Left ventricle myocardium inferior (tissue), 1 donor: Measurements from ENCODE around the gene ERICH6. TPM values are rescaled to one million over a fixed set of nuclear protein-coding genes. Genes with fewer than 3 reads are reported as not detected.

Source experiments
- DNase-seq: peaks from one replicate; pipeline ENCODE4 v3.0.0-alpha.2; 2020
- H3K27ac ChIP-seq: fragments of 200-600 bp; replicated peaks from 2 replicates; pipeline ENCODE4 v1.8.0; 2021
- H3K27me3 ChIP-seq: fragments of 200-600 bp; 2 replicates; pipeline ENCODE4 v1.8.0; 2021; ENCODE audit warnings: low read depth
- H3K36me3 ChIP-seq: fragments of 200-600 bp; 2 replicates; pipeline ENCODE4 v1.8.0; 2021
- H3K4me1 ChIP-seq: fragments of 200-600 bp; 2 replicates; pipeline ENCODE4 v1.8.0; 2021
- H3K4me3 ChIP-seq: fragments of 200-600 bp; 2 replicates; pipeline ENCODE4 v1.8.0; 2021; ENCODE audit warnings: mild to moderate bottlenecking, moderate library complexity
- H3K9me3 ChIP-seq: fragments of 200-600 bp; replicated peaks from 2 replicates; pipeline ENCODE4 v1.8.0; 2021
- intact Hi-C: fragments of 100-400 bp; cut with micrococcal nuclease; formaldehyde crosslinking; loops from one replicate; pipeline ENCODE4 v1.11.0; 2022
- total RNA-seq: library from RNA; stranded (reverse); fragmentation: NEBNext Ultra II Directional; extraction: Animal tissue kit (Norgen Biotek cat#: 25700); gene quantifications from one replicate; pipeline ENCODE4 v1.2.1, GENCODE V29; 2021
- TF ChIP-seq, protein P1 (sequence below): fragments of 200-600 bp; IDR thresholded peaks from 2 replicates; pipeline ENCODE4 v1.8.0; 2021; ENCODE audit warnings: antibody characterized with exemption, mild to moderate bottlenecking, borderline replicate concordance
- donor health status: DM: no; HTN: yes; CAD: no; lungs with severe emphysema.

Gene ERICH6
- total RNA-seq, 1 donor from 2014 or later: 0.55 TPM

DNA sequence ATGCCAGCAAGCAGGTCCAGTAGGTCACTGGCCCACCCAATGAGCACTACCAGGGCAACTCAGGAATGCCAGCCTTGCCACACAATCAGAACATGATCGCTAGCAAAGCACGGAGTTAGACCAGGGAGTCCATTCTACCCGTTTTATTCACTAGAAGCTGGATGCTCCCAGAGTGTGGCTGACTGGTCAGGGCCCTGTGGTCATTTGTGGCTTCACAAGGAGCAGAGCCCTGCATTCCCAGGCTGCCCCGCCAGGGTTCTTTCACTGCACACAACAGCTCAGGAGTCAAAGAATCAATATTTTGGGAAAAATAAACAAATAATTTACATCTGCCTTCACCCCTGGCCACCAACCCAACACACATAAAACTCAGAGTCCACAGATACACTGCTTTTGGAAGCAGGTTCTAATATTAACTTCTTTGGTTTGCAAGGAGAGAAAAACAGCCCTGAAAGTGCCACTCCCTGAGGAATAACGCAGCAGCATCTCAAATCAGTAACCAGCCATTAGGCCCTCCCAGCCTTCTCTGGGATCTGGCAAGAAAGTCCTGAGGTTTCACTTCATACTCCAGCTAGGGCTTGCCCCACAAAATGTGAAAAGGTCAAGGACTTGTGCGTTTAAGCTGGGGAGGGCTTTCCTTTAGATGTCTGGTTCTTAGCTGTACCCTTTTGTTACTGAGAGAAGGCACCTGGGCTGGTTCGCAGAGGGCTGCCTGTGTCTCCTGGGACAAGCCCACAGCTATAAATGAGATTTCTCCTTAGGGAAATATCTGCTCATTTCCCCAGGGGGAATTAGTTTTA, 43.3 kb upstream of the ERICH6 start:
- Histone ChIP-seq H3K4me1 (peaks cover 89% of the 10 kb centered on the region), H3K4me3 (no peak overlapping the region), H3K36me3 (peaks cover 6% of the 10 kb centered on the region), H3K27me3 (no peaks in the 10 kb centered on the region), H3K9me3 (no peaks in the 10 kb centered on the region), H3K27ac (no peak overlapping the region)
- intact Hi-C loops: no loop called here
- no peak for DNase-seq
- TF ChIP-seq, protein P1, sequence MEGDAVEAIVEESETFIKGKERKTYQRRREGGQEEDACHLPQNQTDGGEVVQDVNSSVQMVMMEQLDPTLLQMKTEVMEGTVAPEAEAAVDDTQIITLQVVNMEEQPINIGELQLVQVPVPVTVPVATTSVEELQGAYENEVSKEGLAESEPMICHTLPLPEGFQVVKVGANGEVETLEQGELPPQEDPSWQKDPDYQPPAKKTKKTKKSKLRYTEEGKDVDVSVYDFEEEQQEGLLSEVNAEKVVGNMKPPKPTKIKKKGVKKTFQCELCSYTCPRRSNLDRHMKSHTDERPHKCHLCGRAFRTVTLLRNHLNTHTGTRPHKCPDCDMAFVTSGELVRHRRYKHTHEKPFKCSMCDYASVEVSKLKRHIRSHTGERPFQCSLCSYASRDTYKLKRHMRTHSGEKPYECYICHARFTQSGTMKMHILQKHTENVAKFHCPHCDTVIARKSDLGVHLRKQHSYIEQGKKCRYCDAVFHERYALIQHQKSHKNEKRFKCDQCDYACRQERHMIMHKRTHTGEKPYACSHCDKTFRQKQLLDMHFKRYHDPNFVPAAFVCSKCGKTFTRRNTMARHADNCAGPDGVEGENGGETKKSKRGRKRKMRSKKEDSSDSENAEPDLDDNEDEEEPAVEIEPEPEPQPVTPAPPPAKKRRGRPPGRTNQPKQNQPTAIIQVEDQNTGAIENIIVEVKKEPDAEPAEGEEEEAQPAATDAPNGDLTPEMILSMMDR: no peak

DNA sequence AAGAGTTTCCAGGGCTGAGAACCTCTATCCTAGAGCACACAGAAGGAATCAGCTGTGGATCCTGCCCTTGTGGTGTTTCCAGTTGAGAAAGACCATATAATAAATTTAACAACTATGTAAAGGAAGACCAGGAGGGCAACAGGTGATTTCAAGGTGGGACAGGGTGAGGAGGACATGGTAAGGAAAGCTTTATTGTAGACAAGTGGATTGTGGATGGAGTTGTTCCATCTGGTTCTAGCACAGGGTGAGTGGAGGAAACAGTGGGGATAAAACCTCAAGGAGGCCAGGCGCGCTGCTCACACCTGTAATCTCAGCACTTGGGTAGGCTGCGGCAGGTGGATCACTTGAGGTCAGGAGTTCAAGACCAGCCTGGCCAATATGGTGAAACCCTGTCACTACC, 42.1 kb upstream of the ERICH6 start:
- Histone ChIP-seq H3K9me3 (no peaks in the 10 kb centered on the region), H3K4me3 (no peak overlapping the region), H3K36me3 (peaks cover 16% of the 10 kb centered on the region), H3K27me3 (no peaks in the 10 kb centered on the region), H3K4me1 (peaks cover 89% of the 10 kb centered on the region), H3K27ac (no peak overlapping the region)
- TF ChIP-seq, protein P1: no peak
- intact Hi-C loops: no loop called here
- no peak for DNase-seq

DNA sequence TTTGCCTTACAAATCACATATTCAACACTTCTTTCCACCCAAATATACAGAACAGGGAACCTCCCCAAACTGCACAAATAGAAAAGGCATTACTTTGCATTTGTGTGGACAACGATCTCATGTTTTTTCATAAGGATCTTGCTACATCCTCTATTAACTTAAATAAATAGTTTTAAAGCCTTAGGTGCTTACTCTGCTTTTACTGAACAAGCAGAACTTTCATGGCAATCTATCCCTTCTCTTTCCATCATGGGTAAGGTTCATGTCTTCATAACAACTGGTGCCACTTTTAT, 41.1 kb upstream of the ERICH6 start:
- H3K27ac ChIP-seq: no peak overlapping the region
- intact Hi-C loops: no loop called here
- no peaks in the 10 kb centered on the region for H3K27me3 ChIP-seq
- H3K9me3 ChIP-seq: no peaks in the 10 kb centered on the region
- H3K36me3 ChIP-seq: peaks cover 16% of the 10 kb centered on the region
- TF ChIP-seq, protein P1: no peak
- no peak overlapping the region for H3K4me3 ChIP-seq
- DNase-seq: no peak
- peaks cover 84% of the 10 kb centered on the region for H3K4me1 ChIP-seq

DNA sequence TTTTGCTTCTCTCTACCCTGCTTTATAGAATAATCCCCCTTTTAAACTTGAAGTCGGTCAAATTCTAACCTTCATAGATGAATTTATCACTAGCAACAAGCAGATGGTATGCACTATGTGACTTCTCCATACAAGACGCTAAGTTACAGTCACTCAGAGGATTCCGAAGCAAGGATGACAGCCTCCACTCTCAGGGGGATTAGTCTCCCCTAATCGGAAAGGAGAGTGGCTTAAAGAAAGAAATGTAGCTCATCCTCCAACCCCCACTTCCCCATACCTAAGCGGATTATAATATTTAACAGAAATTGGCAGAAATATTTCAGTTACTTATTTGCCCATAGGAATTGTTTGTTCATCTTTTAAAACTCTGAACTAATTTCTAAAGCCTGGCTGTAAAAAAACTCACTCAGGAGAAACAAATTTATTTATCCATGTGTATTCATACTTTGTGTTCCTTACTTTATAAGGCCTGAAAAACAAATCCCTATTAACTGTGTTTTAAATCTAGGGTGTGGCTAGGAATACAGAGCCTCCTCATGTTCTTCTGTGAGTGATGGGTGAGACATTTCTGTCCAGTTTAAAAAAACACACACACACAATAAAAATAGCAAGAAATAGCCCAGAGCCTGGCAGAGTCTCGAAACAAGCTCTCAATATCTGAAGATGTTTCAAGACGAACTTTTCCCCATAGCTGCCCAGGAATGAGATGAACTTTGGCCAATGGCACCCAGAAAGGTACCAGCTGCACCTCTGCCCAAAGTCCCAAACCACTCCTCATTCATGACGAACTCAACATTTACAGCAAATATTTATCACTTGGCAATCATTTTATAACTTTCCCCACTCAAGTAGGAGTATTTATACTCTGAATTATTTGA, 40.6 kb upstream of the ERICH6 start:
- intact Hi-C loops: no loop called here
- DNase-seq: no peak
- peaks cover 16% of the 10 kb centered on the region for H3K36me3 ChIP-seq
- H3K9me3 ChIP-seq: no peaks in the 10 kb centered on the region
- H3K27ac ChIP-seq: no peak overlapping the region
- TF ChIP-seq, protein P1: no peak
- no peaks in the 10 kb centered on the region for H3K27me3 ChIP-seq
- no peak overlapping the region for H3K4me3 ChIP-seq
- peaks cover 78% of the 10 kb centered on the region for H3K4me1 ChIP-seq

DNA sequence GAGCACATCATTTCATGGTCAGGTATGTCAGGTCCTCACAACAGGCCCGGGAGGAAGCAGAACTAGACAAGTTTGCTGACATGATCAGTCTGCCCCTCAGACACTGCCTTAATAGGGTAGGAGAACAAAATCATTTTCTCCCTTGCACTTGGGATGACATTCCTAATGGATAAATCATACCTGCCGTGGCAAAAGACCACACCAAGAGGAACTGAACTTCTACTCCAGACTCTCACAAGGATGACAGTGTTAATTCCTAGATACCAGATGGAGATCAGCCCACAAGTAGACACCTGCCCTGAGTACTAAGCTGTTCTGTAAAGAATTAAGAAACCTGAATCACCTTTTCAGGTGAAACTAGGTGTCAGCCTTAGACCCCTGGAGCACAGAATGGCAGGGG, 39.8 kb upstream of the ERICH6 start:
- intact Hi-C loops: no loop called here
- Histone ChIP-seq H3K27me3 (no peaks in the 10 kb centered on the region), H3K4me3 (no peak overlapping the region), H3K4me1 (peaks cover 77% of the 10 kb centered on the region), H3K27ac (no peak overlapping the region), H3K9me3 (no peaks in the 10 kb centered on the region), H3K36me3 (peaks cover 16% of the 10 kb centered on the region)
- TF ChIP-seq, protein P1: no peak
- no peak for DNase-seq
